GM21723 (cell line): Measurements from ENCODE around the gene ASB13.

Experiments used
- ATAC-seq: cut with Tn5 transposase; IDR thresholded peaks from one replicate; pipeline ENCODE4 v1.9.1; 2021; ENCODE audit warnings: mild to moderate bottlenecking, moderate library complexity; ENCODE audit not compliant: unreplicated experiment

The ASB13 gene

DNA sequence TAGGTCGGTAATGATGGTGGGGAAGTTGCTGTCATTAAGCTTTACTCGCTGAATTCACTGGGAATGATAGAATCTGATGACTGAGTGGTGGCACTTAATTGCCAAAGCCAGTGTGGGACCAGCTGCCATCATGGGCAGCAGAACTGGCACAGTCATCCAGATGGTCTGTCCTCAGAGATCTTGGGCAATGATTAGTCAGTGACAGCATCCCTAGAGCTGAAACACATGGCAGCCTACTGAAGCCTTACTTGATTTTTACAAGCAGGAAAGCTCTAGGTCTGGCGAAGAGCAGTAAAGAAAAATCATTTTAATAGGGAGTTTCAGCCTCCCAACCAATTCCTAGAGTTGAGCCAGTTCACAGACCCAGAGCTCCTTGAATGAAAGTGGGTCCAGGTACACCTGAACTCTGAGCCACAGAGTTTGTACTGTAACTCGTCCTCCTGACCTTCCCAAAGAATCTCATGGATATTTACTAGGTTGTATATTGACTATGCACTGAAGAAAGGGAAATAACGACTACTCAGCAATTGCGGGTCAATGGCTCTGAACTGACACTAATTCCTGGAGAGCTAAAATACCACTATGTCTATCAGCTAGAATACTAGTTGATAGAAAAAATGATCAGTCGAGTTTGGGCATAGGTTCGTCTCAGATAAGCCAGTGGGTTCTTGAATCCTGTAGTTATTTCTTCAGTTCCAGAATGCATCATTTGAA lies 4.4 kb upstream of the ASB13 start:
- no peak for ATAC-seq

DNA sequence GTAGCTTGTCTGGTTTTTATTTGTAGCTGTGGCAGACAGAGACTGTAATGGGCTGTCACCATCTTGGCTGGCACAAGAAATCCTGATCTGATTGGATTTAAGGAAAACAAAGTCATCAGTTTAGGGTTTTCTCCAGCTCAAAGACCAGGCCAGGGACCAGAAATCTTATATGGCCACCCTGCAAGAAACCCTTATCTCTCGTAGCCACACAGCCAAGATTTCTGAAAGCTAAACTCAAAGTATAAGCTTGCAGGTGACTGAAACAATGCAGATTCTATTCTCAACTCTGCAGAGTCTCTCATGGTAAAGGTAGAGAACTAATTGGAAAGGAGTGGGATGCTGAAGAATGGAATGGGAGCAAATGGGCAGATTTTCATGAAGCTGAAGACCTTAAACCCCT lies 3.2 kb upstream of the ASB13 start:
- ATAC-seq: no peak

DNA sequence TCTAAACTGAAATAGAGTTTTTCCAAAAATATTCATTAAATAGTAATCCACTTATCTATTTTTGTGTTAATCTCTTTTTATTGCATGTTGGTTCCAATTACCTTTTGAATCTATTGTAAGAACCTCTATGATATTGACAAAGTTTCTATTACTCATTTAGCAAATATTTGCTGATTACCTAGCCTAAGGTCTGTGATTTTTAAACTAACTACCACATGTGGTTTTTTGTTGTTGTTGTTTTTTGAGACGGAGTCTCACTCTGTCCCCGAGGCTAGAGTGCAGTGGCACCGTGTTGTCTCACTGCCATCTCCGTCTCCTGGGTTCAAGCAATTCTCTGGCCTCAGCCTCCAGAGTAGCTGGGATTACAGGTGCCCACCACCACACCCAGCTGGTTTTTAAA lies 2.0 kb upstream of the ASB13 start:
- ATAC-seq: no peak

DNA sequence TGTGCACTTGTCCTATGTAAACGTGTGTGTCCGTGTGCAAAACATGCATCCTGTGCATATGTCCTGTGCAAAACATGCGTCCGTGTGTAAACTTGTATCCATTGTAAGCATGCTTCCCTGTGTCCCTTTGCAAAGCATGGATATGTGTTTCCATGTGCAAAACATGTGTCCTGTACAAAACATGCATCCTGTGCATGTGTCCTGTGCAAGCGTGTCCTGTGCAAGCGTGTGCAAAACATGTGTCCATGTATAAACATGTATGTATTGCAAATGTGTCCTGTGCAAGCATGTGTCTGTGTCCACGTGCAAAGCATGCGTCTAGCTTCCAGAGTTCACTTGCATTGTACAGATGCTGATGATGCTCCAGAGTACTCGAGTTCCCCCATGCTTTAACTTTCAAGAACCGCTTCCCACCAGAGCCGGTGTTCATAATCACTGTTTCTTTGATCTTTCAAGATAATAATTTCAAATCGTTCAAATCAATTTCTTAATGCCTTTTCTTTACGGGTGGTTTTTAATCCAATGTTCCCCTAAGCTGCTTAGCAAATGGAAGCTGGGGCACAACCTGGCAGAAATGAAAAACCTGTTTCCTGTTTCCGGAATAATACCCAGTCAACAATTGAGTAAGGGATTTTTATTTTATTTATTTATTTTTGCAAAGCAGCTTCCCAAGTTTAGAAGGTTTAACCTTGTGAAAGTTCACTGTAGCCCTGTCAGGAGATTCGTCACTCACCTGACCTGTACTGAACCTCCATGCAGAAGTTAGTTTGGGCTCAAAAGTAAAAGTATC lies 641 bp upstream of the ASB13 start:
- ATAC-seq: no peak

DNA sequence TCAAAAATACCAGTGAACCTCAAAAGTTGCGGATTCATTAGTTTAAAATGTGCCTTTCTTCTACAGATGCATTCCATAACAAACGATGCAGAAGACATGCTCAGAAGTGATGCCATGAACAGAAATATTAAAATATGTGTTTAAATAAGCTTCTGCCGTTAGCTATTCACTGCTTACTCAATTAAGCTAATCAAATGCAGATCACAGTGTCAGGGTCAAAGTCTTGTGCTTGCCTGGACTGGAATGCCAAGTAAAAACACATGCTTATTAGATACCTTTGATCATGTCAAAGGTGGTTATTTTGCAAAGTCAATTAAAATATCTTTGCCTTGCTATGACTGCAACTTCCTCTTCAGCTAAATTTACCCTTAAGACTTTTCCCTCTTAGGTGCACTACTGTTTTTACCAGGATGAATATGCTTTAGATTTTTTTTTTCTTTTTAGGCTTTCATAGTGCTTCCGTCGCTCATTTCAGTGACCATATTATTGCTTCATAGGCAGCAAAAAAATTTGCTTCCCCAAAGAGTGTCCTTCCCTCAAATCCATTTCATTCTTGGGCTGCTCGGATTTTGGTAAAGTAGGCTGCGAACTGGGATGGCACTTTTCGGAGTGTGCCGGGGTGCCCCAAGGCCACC lies 905 bp downstream of the ASB13 start:
- ATAC-seq: no peak

DNA sequence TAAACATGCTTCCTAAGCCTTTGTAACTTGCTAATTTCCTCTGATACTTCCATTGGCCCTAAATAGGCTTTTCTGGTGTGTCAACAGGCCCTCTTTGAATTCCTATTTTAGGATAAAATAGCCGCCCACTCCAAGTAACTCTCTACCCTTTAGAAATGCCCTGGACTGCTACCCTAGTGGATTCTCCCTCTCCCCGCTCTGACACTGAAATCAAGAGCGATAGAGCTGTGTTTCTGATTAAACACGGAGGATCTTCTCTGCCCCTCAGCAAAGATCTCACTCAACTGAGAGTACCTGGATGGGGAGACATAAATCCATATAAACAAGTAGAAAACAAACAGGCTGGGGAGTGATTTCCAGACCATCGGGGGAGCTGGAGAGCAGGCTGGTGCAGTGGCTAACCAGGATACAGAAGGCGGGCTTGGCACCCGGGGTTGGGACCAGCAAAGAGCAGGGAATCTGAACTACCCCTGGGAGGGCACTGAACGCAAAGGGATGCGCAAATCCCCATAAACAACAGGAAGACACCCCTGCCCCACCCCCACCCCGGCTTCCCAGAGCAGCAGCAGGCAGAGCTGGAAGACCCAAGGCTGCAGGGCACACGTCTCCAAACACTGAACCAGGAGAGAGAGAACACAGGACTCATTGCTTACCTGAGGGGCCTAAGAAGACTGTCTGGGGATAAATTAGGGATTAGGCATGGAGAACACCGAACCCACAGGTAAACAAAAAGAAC lies 2.5 kb downstream of the ASB13 start:
- ATAC-seq: no peak

DNA sequence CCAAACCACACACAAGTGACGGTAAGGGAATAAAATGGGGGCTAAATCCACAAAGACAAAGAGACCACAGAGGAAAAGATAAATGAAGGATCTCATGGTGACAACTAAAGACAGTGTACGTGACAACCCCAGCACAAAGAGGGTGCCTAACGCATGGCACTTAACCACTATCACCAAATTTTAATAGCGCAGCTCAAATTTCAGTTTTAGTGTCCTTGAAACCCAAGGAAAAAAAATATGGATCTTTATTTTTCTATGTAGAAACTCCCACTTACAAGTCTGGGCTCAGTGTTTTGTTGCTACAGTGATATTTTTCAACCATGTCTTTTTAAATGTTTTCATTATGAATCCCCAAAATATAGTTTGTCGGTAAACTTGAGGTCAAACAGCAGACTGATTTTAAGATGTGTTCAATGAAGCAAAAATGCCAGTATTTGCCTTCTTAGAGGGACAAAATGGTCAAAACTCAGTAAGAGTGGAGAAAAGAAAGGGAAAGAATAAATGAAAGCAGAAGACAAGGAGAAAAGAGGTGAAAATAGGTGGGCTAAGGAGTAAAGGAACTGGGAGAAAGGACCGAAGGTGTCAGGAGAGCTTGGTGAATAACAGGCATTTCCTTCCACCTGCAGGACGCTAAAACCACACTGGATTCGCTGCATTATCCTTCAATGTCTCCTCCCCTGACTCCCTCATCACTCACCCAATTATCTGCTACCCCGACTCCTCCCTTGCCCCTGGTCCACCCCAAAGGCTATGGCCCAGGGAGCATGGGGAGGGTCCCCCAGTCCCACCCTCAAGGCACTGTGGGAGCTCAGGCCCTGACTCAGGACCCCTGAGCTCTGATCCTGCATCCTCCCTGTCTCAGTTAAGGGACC lies 3.5 kb downstream of the ASB13 start:
- ATAC-seq: no peak

DNA sequence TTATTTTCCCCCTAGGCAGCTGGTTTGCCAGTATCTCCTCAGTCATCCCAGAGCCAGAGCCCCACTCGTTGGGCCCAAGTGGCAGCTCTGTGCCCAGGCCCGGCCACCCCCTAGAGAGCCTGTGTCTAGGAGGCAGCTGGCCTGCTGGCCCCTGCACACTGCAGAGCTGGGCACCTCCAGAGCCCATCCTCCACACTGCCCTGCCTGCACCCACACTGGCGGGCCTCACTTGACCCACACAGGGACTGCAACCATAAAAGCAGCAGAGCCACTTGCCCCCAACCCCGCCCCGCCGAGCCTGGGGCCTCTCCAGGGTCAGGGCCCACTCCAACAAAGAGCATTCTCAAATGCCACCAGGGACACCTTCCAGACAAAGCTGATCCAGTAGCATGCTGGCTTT lies 5.4 kb downstream of the ASB13 start:
- no peak for ATAC-seq

DNA sequence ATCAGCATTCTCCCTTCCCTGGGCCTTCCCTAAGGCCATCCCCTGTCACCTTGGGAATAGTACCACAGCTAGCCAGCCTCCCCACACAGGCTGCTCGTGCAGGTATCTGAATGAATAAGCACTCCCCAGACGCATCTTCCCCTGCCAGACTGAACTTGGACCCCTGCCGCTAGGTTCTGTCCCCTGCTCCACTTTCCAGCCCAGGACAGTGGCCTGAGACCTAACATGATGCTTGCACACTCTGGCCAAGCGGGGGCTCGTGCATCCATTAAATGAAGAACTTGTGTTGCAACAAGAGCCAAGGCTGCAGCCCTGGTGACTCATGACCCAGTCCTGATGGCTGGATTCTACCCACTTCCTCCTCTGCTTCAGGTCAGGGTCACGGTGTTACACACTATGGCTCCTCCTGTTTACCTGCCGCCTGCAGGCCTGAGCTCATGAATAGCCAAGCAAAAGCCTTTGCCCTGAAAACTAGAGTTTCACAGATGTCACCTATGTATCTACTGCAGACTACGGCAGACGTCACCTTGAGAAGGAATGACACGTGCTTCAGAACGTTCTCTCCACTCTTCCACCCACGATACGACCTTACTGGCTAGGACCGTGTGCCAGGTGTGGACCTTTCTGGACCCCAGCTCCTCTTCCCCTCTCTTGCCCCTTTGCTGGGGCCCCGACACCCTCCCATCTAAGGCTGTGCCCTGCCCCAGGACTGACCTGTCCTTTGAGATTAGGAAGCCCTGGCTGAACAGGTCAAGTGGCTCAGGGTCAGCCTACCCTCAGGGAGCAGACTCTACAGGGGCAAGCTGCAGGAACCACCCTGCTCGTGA lies 6.5 kb downstream of the ASB13 start:
- ATAC-seq: peak; percentile 83

DNA sequence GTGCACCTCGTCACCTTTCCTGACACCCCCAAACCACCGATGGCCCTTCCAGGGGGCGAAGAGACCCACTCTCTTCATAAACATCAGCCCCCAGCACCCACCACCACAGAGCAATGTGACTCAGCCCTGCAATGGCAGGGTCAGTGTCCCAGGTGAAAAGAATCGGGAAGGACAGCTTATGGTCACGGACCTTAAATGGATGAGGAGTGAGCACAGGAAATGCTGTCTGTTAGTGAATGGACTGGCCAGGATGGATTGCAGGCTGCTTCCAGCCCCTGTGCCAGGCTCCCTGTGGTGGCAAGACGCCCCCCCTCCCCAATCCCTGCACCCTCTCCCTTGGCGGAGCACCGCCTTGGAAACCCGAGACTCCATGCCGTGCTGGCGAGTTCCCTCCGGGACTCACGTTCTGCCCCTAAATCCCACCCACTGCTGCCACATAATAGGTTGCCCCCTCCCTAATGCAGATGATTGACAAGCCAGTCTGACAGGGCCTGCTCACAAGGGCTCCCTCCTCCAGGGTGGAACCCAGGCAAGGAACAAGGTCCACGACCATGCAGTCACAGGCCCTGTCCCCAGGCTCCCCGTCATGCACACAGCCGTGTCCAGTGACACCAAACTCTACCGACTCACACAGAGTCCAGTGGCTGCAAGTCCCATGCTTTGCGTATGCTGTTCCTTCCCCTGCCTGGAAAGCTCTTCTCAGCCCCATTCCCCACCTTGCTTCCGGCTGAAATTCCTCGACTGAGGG lies 7.3 kb downstream of the ASB13 start:
- no peak for ATAC-seq

DNA sequence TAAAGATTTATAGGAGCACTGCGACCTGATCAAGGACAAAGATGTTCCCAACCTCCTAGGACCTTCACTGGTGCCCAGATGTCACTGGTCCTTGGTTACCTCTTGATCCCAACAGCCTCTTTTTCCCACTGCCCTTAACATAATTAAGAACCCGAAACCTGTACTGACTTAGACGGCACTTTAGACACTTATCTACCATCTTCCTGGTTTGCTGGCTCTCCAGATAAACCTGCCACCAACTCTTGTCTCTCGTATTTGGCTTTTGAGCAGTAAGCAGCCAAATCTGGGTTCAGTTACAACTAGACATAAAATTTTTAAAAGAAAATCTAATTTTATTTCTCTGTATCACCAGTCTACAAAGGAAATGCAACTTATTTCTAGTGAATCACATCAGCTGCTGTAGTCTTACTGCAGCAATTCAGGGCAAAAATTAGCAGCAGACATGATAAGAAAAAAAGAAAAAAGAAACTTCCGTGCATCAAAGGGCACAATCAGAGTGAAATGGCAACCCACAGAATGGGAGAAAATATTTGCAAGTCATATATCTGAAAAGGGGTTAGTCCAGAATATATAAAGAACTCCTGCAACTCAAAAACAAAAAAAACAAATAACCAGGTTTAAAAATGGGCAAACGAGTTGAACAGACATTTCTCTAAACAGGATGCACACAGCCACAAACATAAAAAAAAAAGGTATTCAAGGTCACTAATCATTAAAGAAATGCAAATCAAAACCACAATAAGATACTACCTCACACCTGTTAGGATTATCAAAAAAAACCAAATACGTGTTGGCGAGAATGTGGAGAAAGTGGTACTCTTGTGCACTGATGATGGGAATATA lies 9.4 kb downstream of the ASB13 start:
- no peak for ATAC-seq

DNA sequence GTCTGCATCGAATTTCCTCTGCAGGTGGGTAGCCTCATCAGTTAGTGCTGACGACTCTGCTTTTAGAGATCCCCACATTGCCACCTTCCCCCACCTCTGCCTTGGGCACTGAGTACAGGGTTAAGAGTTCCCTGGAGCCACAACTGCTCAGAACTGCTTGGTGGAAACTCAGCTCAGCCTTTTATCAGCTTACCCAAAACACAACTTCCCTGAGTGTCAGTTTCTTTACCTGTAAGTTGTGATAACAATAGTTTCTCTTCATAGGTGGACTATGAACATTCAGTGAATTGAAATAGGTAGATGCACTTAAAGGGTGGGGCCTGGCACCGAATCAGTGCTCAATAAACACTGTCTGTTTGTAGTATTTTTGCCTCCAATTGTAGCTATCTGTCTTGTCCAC lies 11.3 kb downstream of the ASB13 start:
- ATAC-seq: no peak

DNA sequence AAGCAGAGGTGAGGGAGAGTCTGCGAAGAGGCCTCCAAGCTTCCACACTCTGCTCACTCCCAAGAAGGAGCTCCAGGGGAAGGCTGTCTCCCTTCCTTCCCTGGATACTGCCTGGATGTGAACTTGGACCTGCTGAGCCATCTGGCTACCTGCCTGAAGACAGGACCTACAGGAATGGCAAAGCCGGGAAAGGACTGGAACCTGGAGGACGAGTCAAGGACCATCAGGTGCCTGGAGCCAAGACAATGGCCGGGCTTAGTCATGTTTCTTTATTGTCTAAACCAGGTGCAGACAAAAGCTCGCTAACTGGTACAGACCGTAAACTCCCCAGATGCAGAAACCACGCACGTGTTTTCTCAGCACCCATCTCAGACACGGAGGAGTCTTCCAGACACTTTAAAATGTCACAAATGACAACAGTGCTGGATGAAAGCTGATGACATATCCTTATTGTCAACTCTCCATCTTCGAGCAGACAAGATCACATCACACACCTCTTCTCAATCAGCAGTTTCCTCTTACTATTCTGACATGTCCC lies 12.1 kb downstream of the ASB13 start:
- ATAC-seq: no peak

DNA sequence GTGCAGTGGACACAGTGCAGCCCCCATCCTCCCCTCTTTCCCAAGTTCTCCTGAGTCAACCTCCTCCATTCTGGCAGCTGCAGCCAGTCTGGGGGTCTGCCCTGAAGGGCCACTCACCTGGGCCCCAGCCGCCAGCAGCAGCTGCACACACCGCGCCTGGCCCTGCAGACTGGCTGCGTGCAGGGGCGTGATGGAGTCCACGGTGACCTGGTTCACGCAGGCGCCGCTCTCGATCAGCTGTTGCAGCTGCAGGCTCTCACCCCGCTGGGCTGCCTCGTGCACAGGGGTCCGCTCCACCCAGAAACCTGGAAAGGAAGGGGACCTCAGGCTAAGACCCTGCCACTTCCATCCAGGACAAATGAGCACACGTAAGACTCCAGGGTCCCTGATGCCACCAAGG lies 13.6 kb downstream of the ASB13 start:
- ATAC-seq: no peak

DNA sequence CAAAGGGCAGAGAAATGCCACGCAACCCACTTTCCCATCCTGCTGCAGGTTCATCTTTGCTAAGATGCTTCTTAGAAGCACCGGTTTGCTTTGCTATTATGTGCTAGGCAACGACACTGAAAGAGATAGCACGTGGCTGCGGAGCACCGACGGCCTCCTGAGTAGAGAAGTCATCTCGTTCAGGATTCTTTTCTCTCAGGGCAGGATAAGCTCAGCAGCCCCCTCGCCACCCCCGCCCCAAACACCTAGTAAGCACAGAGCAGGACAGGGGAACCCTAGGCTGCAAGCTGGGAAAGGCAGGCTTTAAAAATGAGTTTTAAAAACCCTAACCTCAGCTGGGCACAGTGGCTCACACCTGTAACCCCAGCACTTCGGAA lies 15.0 kb downstream of the ASB13 start:
- no peak for ATAC-seq

DNA sequence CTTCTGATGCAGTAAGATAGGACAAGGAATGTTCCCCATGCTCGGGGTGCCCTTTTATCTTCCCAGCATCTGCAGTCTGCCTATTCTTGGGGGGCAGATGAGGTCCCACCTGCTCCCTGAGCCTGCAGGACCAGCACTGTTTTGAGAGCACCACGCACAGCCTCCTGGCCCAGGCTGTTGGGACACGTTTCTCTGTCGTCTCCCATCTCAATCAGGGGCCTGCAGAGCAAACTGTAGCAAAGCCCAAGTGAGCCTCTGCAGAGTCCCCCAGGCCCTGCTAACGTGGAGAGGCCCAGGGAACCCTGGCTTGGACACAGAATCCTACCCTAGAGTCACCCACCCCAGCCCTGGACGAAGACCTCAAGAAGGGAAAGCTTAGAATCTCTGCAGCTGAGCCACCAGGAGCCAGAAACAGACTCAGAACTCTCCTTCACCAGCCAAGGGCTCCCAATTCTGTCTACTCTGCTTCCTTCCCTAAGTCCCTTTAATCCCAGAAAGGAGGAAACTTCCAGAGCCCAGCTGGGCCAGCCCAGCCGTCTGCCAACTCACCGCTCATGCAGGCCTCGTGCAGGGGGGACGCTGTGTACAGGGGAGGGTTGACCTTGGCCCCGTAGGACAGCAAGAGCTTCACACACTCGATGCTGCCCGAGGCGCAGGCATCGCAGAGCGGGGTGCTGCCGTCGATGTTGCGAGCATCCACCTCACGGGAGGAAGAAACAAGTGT lies 15.6 kb downstream of the ASB13 start:
- no peak for ATAC-seq

DNA sequence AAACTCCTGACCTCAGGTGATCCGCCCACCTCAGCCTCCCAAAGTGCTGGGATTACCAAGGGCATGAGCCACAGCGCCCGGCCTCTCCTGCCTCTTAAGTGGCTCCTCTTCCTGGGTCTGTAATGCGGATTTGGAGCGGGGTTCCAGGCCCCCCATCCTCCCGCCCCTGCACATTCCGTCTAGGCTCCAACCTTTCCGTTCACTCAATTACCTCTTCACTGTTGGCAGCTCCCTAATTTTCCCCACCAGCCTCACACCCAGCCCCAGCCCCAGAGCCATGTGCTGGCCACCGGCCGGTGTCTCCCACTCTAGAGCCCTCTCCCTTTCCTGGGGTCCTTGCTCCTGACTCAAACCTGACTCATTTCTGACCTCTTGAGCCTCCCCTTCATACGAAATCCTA lies 16.6 kb downstream of the ASB13 start:
- ATAC-seq: no peak
